ENCODE data around the gene RIPPLY3. TPM values are rescaled to one million over a fixed set of nuclear protein-coding genes. Genes with fewer than 3 reads are reported as not detected.

The RIPPLY3 gene, protein sequence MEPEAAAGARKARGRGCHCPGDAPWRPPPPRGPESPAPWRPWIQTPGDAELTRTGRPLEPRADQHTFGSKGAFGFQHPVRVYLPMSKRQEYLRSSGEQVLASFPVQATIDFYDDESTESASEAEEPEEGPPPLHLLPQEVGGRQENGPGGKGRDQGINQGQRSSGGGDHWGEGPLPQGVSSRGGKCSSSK
- 1.7 TPM in 1 of 2 replicates, not detected in the other for total RNA-seq (2014; rRNA removed; shearing (Covaris generic))

DNA sequence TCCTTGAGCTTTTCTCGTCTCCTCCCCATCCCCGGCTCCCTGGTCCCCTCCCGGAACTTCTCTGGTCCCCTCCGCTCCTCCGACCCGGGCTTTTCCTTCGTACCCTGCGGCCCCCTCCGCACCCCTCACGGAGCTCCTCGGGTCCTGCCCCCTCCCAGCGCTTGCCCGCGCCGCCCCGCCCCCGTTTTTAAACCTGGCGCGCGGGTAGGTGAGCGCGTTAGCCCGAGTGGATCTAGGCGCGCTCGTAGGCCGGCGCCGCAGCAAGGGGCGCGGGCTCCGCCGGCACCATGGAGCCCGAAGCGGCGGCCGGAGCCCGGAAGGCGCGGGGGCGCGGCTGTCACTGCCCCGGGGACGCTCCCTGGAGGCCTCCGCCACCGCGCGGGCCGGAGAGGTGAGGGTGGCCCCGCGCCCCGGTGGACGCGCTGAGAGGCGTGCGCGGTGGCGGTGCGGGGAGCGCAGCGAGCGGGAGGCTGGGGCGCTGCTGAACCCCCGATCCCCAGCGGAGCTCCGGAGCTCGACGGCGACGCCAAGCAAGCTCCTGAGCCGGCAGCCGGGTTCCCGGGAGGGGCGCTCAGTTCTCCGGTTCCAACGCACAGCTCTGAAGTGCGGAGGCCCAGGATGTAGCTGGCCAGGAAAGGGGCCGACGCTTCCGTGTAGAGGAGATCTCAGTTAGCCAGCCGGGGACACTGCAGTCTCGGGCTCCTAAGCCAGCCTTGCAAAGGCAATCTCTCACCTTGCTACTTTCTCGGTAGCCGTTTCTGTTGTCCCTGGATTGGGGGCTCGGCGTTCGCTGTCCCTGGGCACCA is at the start of gene RIPPLY3:
Gene RIPPLY3, plus strand, starts transcription at position 217 of the 806 bp plus-strand sequence. Its CDS starts 71 bp downstream, at position 288.
- Histone ChIP-seq H3K27me3 (replicated peaks) (no peaks in the 10 kb centered on the region), H3K27ac (no peak within 1 kb of the TSS)
- peak in 1 of 2 experiments; percentile 29 for DNase-seq (ENCODE audit: low read depth in 1 of 2, low spot score in 2 of 2)

DNA sequence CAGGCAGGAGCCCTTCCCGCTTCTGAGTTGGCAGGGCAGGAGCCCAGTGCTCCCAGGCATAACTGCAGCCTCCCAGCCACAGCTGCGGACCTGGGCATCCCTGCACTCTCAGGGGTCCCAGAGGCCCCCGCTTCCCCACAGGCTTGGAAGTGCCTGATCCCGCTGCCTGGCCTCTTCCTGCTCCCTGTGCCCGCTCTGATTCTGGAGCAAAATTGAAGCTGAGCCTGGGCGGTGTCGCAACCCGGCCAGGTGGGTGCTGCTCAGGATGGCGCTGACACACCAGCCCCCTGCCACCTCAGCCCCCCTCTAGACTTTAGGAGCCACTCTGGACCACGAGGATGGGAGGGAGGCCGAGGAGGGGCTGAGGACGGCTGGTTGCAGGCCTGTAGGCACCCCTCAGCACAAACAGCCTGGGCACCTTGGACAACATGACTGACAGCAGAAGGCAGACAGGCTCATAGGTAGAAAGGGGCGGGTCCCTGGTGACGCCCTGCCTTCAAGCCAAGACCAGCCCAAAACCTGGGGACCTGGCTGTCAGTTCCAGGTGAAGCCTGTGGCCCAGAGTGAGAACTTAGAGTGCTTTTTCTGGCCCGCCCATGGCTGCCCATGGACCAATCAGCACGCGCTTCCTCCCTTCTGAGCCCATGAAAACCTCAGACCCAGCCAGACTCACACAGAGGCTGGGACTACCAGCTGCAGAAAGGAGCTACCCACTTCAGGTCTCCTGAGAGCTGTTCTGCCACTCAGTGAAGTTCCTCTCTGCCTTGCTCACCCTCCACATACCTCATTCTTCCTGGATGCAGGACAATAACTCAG is 47.3 kb upstream of the RIPPLY3 start:
- H3K9me3 ChIP-seq (replicated peaks), result no peaks in the 10 kb centered on the region
- no peaks in the 10 kb centered on the region for H3K27me3 ChIP-seq (replicated peaks)
- DNase-seq (ENCODE audit: low read depth in 1 of 2, low spot score in 2 of 2), result no peak
- H3K27ac ChIP-seq, result no peak overlapping the region
- peaks cover 26% of the 10 kb centered on the region for H3K36me3 ChIP-seq
- H3K4me3 ChIP-seq, result no peak overlapping the region
- H3K4me1 ChIP-seq (replicated peaks), result no peaks in the 10 kb centered on the region

More for the DNA sequence above, at the start of gene RIPPLY3:
- H3K4me3 ChIP-seq, result peak within 1 kb of the TSS; percentile 51
- no peaks in the 10 kb centered on the region for H3K36me3 ChIP-seq
- peaks cover 13% of the 10 kb centered on the region for H3K4me1 ChIP-seq (replicated peaks)
- H3K9me3 ChIP-seq (replicated peaks), result peaks cover 3% of the 10 kb centered on the region; the same call in 1 of the 2 replicates

DNA sequence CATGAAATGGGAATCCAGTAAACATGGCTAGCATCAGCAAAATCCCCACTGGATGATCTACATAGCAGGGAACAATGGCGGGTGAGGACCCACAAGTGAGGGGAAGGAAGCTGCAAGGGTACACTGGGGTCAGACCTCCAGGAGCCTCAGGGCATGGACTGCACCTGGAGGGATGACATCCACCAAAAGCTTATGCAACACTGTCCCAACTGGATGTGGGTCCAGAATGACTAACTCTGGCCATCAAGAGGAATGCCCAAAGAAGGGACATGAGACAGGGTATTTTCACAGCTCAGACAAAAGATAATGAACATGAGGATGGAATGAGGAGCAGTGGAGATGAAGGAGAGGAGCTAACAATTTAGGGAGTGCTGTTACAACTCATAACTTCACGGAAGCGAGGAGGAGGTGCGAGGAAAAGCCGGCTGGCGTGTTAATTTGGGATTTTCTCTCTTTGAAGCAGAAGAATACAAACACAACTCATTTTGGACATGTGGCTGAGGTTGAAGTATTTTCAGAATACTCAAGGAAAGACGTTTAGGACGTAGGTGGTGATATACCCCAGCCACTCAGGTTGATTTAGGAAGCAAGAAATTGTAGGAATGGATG is 45.7 kb upstream of the RIPPLY3 start:
- no peak for DNase-seq (ENCODE audit: low read depth in 1 of 2, low spot score in 2 of 2)
- Histone ChIP-seq H3K4me1 (replicated peaks) (peaks cover 9% of the 10 kb centered on the region), H3K27me3 (replicated peaks) (no peaks in the 10 kb centered on the region), H3K27ac (no peak overlapping the region), H3K36me3 (peaks cover 23% of the 10 kb centered on the region), H3K4me3 (no peak overlapping the region), H3K9me3 (replicated peaks) (no peaks in the 10 kb centered on the region)

DNA sequence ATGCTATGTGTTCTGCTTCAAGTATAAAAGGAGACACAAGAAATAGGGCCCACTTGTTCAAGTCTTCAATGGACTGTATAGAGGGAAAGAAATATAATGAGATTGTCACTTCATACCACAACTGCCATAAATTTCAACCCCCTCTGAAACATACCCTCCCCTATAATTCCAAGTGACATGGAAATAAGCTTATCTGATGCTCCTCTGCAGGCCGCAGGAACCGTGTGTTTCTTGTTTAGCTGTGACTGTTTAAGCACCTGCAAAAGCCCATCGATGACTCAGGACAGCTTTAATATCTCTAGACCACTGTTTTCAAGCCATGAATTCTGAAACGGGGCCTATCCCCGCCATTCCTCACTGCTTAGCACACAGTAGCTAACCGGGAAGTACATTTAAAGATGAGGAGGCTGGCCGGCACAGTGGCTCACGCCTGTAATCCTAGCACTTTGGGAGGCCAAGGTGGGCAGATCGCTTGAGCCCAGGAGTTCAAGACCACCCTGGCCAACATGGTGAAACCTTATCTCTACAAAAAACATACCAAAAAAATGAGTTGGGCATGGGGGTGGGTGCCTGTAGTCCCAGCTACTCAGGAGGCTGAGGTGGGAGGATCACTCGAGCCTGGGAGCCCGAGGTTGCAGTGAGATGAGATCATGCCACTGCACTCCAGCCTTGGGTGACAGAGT is 44.3 kb upstream of the RIPPLY3 start:
- no peak overlapping the region for H3K4me3 ChIP-seq
- H3K36me3 ChIP-seq, result peaks cover 26% of the 10 kb centered on the region
- 0 out of 2 replicates have a peak, but pooled peaks cover 3% of the 10 kb centered on the region for H3K9me3 ChIP-seq (replicated peaks)
- H3K27me3 ChIP-seq (replicated peaks), result no peaks in the 10 kb centered on the region
- no peak for DNase-seq (ENCODE audit: low read depth in 1 of 2, low spot score in 2 of 2)
- H3K27ac ChIP-seq, result no peak overlapping the region
- peaks cover 17% of the 10 kb centered on the region for H3K4me1 ChIP-seq (replicated peaks)

DNA sequence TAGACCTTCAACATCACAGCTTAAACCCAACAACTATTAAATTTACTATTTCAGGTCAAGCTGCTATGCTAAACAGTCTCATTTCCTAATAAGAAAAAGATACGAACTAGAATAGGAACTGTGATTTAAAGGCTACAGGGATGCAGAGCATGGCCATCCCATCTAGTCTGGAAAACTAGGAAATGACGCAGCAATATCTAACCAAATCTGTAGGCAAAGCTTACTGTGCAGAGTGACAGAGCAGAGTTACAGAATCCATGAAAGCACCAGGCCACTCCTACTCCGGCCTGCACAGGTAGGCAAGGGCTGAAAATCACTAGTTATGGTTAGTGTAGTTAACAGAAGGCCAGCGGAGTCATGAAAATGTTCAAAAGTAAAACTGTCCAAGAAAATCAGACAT is 42.1 kb upstream of the RIPPLY3 start:
- 0 out of 2 replicates have a peak, but pooled peaks cover 3% of the 10 kb centered on the region for H3K9me3 ChIP-seq (replicated peaks)
- H3K27me3 ChIP-seq (replicated peaks), result no peaks in the 10 kb centered on the region
- H3K4me1 ChIP-seq (replicated peaks), result peaks cover 21% of the 10 kb centered on the region
- H3K27ac ChIP-seq, result no peak overlapping the region
- DNase-seq (ENCODE audit: low read depth in 1 of 2, low spot score in 2 of 2), result no peak
- H3K36me3 ChIP-seq, result peaks cover 29% of the 10 kb centered on the region
- H3K4me3 ChIP-seq, result no peak overlapping the region

DNA sequence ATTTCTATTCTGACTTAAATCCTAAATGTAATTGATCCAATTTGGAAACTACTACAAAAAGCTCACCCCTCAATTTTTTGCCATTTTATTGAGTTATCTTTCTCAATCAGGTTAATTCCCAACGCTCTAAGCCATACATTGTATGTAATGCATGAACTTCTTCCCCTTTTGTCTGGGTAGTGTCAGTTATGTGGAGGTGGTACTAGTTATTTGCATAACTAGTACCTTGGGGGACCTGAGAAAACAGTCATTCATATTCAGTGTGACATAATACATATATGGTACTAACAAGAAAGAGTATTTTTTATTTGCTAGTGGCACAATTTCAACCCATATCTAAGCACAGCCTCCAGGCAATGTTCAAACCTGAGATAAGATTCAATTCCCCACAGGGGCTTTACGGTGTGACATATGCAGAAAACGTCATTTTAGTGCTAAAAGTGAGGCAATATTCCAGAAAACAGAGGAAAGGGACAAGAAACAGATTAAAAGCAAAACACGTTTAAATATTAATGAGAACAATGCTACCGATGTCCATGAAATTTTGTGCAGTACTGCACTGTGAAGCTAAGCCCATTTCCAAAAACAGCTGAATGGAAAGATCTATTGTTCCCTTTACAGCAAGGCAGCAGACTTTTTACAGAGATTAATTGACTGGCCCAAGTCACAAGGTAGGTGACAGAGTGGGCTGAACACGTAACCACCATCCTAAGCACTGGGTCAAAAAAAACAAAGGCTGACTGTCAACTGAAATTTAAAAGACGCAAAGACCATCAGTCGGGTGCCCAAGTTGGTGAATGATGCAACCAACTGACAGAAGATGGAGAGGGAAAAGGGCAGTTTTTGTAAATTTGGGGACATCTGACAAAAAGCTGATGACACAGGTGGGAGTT is 41.4 kb upstream of the RIPPLY3 start:
- peaks cover 26% of the 10 kb centered on the region for H3K36me3 ChIP-seq
- H3K27ac ChIP-seq, result no peak overlapping the region; the same call in 1 of the 2 replicates
- H3K4me1 ChIP-seq (replicated peaks), result peaks cover 21% of the 10 kb centered on the region
- H3K4me3 ChIP-seq, result peak overlapping the region; percentile 93; the same call in 1 of the 2 replicates
- no peaks in the 10 kb centered on the region for H3K27me3 ChIP-seq (replicated peaks)
- 0 out of 2 replicates have a peak, but pooled peaks cover 3% of the 10 kb centered on the region for H3K9me3 ChIP-seq (replicated peaks)
- DNase-seq (ENCODE audit: low read depth in 1 of 2, low spot score in 2 of 2), result no peak

DNA sequence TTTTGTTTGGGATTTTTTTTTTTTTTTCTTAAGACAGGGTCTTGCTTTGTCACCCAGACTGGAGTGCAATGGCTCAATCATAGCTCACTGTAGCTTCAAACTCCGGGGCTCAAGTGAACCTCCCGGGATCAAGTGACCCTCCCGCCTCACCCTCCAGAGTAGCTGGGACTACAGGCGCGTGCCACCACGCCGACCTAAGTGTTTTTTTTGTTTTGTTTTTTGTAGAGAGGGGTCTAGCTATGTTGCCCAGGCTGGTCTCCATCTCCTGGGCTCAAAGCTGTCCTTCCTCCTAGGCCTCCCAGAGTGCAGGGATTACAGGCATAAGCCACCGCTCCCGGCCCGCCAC is 40.8 kb upstream of the RIPPLY3 start:
- peaks cover 21% of the 10 kb centered on the region for H3K4me1 ChIP-seq (replicated peaks)
- H3K36me3 ChIP-seq, result peaks cover 25% of the 10 kb centered on the region
- peak overlapping the region; percentile 77 for H3K27ac ChIP-seq
- peak overlapping the region; percentile 93 for H3K4me3 ChIP-seq
- DNase-seq (ENCODE audit: low read depth in 1 of 2, low spot score in 2 of 2), result no peak
- H3K27me3 ChIP-seq (replicated peaks), result no peaks in the 10 kb centered on the region
- 0 out of 2 replicates have a peak, but pooled peaks cover 3% of the 10 kb centered on the region for H3K9me3 ChIP-seq (replicated peaks)

DNA sequence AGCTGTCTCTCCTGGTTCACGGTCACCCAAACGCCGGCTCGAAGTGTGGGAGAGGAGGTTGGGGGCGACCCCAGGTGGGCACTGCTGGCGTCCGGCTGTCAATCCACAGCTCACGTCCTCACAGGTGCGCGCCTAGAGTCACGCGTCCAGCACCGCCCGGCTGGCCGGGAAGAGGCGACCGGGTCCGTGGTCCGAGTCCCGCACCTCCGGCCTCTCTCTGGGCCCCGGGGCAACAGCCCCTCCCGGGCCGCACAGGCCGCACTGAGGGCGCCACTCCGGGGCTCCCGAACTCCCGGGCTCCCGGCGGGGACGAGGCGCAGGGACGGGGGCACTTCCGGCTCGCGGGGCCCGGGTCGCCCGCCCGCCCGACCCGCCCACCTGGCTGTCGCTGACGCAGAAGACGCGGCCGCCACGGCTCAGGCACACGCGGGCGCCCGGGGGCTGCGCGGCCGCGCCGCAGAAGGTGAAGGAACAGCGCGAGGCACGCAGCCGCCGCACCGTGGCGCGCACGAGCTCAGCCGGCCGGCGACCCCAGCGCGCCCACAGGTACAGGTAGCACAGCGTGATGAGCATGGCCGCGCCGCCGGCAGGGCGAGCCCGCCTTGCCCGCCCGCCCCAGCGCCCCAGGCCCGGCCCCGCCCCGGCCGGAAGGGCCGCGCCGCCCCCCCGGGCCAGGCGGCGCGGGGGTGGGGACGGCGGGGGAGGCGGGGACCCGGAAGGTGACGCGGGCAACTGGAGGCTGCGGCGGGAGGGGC is 40.3 kb upstream of the RIPPLY3 start, which contains the start of gene HLCS:
Gene HLCS, minus strand, starts transcription at position 604 of the 755 bp plus-strand sequence. Its CDS starts 31 bp downstream, at position 573.
- Histone ChIP-seq H3K4me1 (replicated peaks) (peaks cover 21% of the 10 kb centered on the region), H3K4me3 (peak within 1 kb of the TSS; percentile 93), H3K27me3 (replicated peaks) (no peaks in the 10 kb centered on the region), H3K36me3 (peaks cover 22% of the 10 kb centered on the region), H3K9me3 (replicated peaks) (0 out of 2 replicates have a peak, but pooled peaks cover 3% of the 10 kb centered on the region), H3K27ac (peak within 1 kb of the TSS; percentile 77)
- peak; percentile 53 to 66 for DNase-seq (ENCODE audit: low read depth in 1 of 2, low spot score in 2 of 2)

DNA sequence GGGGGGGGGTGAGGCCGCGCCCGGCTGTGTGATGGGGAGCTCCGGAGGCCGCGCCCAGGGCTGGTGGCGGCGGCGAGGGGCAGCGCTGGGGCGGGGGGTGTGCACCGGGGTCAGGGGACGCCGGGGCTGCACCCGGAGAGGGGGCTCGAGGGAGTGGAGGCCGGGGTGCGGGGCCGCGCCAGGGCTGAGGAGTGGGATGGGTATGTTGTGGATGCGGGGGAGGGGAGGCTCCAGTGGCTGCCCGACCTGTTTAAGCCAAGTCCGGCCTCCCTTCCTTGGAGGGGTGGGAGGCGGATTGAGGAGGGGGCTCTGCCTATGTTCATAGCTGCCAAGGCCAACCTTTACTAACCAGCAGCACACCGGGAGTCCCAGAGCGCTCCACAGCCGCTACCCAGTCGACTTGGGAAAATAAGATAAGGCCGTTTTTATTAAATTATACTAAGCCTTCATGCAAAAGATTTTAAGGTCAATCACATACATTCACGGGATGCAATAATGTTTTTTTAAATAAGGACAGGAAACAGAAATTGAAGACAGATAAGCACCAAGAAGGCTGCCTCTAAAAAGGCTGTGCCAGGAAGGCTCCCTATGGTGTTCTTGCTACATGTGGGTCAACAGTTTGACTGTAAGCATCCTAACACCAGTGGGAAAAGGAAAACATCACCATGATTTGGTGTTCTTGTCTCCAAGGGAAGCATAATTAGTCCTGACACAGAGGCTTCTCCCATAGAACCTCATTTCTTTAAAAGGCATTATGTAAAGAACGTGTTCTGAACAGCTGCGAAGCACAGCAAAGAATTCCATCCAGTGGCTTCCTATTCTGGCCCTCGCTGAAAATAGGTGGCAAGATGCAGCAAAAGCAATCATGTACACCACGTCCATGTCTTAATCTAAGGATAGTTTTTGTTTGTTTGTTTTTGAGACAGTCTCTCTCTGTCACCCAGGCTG is 39.4 kb upstream of the RIPPLY3 start:
- H3K9me3 ChIP-seq (replicated peaks), result 0 out of 2 replicates have a peak, but pooled peaks cover 3% of the 10 kb centered on the region
- DNase-seq (ENCODE audit: low read depth in 1 of 2, low spot score in 2 of 2), result peak in 1 of 2 experiments; percentile 28
- peaks cover 21% of the 10 kb centered on the region for H3K4me1 ChIP-seq (replicated peaks)
- peaks cover 15% of the 10 kb centered on the region for H3K36me3 ChIP-seq
- no peaks in the 10 kb centered on the region for H3K27me3 ChIP-seq (replicated peaks)
- H3K27ac ChIP-seq, result peak overlapping the region; percentile 46; the same call in 1 of the 2 replicates
- H3K4me3 ChIP-seq, result peak overlapping the region; percentile 93

DNA sequence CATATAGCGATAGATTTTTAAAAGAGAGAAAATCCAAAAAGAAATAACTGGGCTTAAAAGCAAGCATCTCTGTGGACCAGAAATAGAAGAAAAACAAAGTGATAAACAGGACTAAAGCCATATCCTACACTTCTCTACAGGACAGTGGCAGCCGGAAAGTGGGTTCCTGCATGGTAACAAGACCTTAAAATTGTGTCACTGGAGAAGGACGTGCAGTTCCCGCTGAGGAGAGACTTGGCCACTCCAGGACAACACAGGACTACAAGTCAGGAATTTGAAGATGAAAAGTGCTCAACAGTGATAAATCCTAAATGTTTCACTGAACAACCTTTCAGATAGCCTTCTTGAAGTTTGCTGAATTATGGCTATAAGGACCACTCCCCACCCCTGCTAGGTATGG is 38.1 kb upstream of the RIPPLY3 start:
- H3K4me3 ChIP-seq, result no peak overlapping the region
- no peaks in the 10 kb centered on the region for H3K27me3 ChIP-seq (replicated peaks)
- 0 out of 2 replicates have a peak, but pooled peaks cover 3% of the 10 kb centered on the region for H3K9me3 ChIP-seq (replicated peaks)
- peaks cover 21% of the 10 kb centered on the region for H3K4me1 ChIP-seq (replicated peaks)
- no peak overlapping the region for H3K27ac ChIP-seq
- H3K36me3 ChIP-seq, result peaks cover 15% of the 10 kb centered on the region
- no peak for DNase-seq (ENCODE audit: low read depth in 1 of 2, low spot score in 2 of 2)
